ENCODE results near the gene ANO4.

The ANO4 gene

DNA sequence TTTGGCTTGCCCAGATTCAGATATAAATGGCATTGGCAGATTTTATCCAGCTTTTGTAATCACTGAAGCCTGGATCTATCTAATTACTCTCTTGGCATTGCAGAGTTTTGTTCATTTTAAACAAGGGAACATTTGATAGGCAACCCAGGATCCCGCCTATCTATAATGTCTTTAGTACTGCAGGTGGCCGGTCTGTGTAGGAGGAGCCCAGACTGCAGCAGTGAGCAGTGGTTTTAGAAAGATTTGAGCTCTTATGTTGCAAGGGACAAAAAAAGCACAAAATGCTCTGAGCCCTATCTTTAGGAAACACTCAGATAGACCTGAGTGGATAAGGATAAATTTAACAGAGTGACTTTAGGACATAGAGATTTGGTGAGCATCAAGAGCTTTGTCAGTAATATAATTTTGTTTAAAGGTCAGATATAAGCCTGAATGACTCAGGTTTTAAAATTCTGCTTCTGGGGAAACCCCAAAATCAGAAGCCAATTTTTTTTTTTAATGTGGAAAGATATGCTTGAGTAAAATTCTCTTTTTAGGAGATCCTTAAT lies 250.0 kb downstream of the ANO4 start:
- no peak overlapping the region for H3K4me3 ChIP-seq (ENCODE audit: low read length)
- DNase-seq (ENCODE audit: low read depth): no peak
- TF ChIP-seq, protein P1, sequence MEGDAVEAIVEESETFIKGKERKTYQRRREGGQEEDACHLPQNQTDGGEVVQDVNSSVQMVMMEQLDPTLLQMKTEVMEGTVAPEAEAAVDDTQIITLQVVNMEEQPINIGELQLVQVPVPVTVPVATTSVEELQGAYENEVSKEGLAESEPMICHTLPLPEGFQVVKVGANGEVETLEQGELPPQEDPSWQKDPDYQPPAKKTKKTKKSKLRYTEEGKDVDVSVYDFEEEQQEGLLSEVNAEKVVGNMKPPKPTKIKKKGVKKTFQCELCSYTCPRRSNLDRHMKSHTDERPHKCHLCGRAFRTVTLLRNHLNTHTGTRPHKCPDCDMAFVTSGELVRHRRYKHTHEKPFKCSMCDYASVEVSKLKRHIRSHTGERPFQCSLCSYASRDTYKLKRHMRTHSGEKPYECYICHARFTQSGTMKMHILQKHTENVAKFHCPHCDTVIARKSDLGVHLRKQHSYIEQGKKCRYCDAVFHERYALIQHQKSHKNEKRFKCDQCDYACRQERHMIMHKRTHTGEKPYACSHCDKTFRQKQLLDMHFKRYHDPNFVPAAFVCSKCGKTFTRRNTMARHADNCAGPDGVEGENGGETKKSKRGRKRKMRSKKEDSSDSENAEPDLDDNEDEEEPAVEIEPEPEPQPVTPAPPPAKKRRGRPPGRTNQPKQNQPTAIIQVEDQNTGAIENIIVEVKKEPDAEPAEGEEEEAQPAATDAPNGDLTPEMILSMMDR (conservative IDR thresholded peaks at IDR 0.05; ENCODE audit: low read length): no peak

DNA sequence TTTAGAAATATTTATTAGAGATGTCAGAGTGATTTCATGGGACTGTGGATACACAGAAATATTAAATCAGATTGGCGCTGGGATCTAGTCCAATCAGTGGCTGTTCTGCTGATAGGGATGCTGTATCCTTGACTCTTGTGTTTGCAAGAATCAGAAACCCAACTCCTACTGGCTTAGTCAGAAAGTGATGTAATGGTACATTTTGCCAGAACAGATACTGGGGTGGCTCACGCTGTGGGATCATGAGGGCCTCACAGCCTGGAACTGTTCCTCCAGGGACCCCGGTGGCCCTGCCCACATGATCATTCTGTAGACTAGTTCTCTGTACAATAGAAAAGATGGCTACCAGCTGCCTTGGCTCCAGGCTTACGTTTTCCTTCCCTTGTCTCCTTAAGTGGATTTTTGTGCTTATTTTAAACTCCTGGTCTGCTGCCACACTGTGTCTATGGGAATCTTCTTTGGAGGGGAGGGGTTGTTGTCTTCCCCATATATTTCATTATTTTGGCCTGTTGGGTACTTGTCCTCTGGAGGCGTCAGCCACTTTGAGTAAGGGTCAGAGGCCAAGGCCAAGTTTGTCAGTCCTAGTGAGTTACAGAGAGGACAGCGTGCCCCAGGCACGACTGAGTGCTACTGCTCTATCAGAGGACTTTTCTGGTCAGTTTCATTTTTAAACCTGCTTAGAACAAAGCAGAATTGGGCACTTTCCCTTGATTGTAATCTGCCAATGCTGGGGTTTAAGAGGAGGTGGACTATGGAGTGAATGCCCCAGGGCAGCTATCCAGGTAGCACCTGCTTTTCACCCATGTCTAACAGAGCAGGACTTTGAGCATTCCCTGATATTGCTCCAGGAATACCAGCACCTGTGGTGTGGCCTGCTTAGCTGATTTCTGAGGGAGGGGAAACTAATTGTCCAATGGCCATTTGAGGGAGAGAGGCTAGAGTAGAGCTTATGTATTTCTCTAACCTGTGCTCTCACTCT lies 251.2 kb downstream of the ANO4 start:
- DNase-seq (ENCODE audit: low read depth): peak; percentile 29
- no peak overlapping the region for H3K4me3 ChIP-seq (ENCODE audit: low read length)
- TF ChIP-seq, protein P1 (conservative IDR thresholded peaks at IDR 0.05; ENCODE audit: low read length): no peak

DNA sequence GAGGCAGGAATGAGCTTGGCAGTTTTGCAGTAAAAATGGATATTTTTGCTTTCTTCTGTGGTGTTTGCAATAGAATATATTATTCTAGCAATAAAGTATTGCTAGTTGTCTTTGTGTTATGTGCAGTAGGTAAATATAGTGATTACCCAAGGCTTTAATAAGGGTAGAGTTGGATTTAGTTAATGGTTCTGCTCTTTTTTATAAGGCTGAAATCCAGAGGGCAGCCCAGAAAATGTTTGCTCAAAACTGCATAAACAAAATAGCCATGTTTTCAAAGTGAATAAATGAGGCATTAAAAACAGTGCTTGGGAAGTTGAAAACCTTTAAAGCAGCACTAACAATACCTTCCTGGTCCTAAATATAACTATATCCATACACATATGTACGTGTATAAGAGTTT lies 253.1 kb downstream of the ANO4 start:
- TF ChIP-seq, protein P1 (conservative IDR thresholded peaks at IDR 0.05; ENCODE audit: low read length): no peak
- no peak overlapping the region for H3K4me3 ChIP-seq (ENCODE audit: low read length)
- no peak for DNase-seq (ENCODE audit: low read depth)

DNA sequence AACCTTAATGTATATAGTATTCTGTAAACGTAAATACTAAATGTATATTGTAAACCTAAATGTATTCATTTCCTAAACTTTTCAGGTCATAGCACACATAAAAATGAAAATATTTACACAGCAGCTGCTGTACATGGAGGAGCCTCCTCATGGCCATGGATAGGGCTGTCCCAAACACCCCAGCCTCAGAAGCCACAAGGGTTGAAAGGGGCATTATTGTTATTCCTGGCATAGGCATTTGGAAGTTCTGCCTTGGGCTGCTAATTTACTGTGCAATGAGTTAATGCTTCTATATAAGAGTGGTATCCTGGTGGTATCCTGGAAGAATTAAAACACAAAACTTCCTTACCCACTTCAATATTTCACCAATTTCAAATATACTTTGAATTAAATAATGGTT lies 256.1 kb downstream of the ANO4 start:
- TF ChIP-seq, protein P1 (conservative IDR thresholded peaks at IDR 0.05; ENCODE audit: low read length): no peak
- H3K4me3 ChIP-seq (ENCODE audit: low read length): no peak overlapping the region
- peak; percentile 9 for DNase-seq (ENCODE audit: low read depth)

DNA sequence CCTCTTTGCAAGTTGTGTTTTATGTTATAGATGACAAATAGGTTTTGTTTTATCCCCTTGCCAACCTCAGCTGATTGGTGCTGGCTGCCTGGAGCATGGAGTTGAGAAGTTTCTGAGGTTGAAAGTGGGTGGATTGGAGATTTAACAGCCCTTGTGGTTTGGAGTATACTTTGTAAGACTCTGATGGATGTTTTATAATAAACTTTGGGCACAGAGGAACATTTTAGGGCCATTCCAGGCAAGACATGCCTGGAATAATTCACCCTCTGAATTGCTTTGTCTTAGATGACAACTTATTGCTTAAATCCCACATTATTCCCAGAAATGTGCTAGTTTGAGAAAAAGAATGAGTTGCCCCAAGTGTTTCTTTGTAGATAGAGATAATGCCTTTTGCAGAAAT lies 256.6 kb downstream of the ANO4 start:
- TF ChIP-seq, protein P1 (conservative IDR thresholded peaks at IDR 0.05; ENCODE audit: low read length): no peak
- peak; percentile 84 for DNase-seq (ENCODE audit: low read depth)

DNA sequence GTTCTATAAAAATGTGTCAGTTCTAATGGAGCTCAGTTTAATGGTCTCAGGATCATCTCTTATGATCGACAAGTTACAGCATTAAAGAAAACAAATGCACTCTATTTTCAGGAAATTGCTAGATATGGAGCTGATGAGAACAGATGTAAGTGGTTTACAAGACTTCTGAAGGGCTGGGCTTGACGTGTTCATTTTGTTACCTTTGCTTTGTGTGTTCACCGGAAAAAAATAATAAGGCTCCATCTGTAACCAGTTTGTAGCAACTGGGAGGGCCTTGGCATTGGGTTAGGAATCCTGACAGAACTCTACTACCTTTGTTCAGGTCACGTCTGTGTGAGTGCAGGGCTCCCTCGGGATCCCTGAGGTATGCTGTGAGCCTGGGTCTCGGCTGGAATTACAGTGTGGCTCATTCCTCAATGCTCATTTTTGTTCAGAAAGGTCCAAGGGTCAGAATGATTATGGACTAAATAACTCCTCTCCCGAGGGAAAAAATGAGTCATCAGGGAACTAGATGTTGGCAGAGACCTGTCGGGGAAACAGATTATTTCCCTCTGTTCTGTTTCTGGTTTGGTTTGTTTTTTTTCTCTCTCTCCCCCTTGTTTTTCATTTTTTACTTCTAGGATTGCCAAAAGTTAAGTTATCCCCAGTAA lies 257.4 kb downstream of the ANO4 start:
- DNase-seq (ENCODE audit: low read depth): peak; percentile 97
- TF ChIP-seq, protein P1 (conservative IDR thresholded peaks at IDR 0.05; ENCODE audit: low read length): no peak
- H3K4me3 ChIP-seq (ENCODE audit: low read length): no peak overlapping the region

More for the DNA sequence above, 256.6 kb downstream of the ANO4 start:
- no peak overlapping the region for H3K4me3 ChIP-seq (ENCODE audit: low read length)

Data from AG10803 (cell line).